Spinal cord (tissue), 10 donors: ENCODE measurements around the gene ADARB2. TPM values are rescaled to one million over a fixed set of nuclear protein-coding genes. Genes with fewer than 3 reads are reported as not detected.

Source experiments
- DNase-seq, 6 donors: peaks; one replicate each; pipeline versions ENCODE4 v3.0.0 to v3.0.0-alpha.2; 2013 to 2015; ENCODE audit warnings: low spot score in 6 of 6, low read depth in 4 of 6
- H3K27ac ChIP-seq: one replicate; pipeline ENCODE4 v1.5.1; 2013; ENCODE audit warnings: low read depth, low read length, control low read depth
- H3K27me3 ChIP-seq: one replicate; pipeline ENCODE4 v1.6.1; 2013; ENCODE audit warnings: low read length; ENCODE audit not compliant: control insufficient read depth, insufficient read depth
- H3K36me3 ChIP-seq: one replicate; pipeline ENCODE4 v1.6.1; 2013; ENCODE audit warnings: low read length; ENCODE audit not compliant: control insufficient read depth, insufficient read depth
- H3K4me1 ChIP-seq: one replicate; pipeline ENCODE4 v1.6.1; 2013; ENCODE audit warnings: low read length; ENCODE audit not compliant: control insufficient read depth, insufficient read depth
- H3K4me3 ChIP-seq: one replicate; pipeline ENCODE4 v1.5.1; 2013; ENCODE audit warnings: low read depth, low read length, control low read depth
- H3K9me3 ChIP-seq: one replicate; pipeline ENCODE4 v1.6.1; 2013; ENCODE audit warnings: low read length; ENCODE audit not compliant: control insufficient read depth, insufficient read depth
- WGBS: methylation state at CpG from one replicate; pipeline ENCODE4 v1.1.5; 2013; ENCODE audit warnings: missing lambda C conversion rate; ENCODE audit not compliant: insufficient coverage; 5-methylcytosine and 5-hydroxymethylcytosine counted together
- polyA plus RNA-seq, 2 donors: library from polyadenylated mRNA; unstranded; fragments of 120-200 nt; gene quantifications; one replicate each; pipeline ENCODE4 v1.2.1, GENCODE V29; 2013; ENCODE audit not compliant: insufficient read length in 2 of 2
- total RNA-seq, 2 donors: library from RNA; depleted of rRNA in 1 of 2; stranded (reverse); fragments of 120-200 nt in 1 of 2; fragments of >200 nt in 1 of 2; gene quantifications; one replicate each; pipeline versions ENCODE4 v1.2.3 to v1.2.4, GENCODE V29; 2013 to 2014
- donor health status: healthy.

Gene ADARB2
- total and polyA plus RNA-seq, 4 donors = 4.1 to 11.2 (median 8.3) TPM

DNA sequence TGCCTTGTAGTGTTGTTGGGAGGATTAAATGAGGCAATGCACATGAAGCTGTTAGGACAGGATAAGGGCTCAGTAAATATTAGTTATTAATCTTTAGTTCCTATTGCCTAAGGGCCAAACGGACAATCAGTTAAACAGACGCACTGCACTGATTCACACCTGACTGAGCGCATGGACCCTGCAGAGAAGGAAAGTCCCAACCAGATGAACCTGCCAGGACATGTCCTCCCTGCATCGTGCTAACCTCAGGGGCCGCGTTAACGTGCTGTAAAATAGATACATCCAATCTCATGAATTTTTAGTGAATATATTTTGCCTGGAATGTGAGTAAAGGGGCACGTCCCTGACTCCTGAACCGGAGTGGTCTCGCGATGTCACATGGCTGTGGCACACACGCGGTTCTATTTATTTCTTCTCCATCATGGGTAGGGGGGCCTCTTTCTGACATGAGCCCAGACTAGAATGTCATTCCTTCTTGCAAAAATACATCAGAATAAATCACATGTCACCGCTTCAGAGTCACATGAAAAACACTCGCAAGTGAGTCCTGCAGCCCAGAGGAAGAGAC, 12.3 kb downstream of the ADARB2 start:
- 84% methylated on average over 3 of the region's 15 CpGs for WGBS
- H3K27me3 ChIP-seq = no peaks in the 10 kb centered on the region
- peaks cover 3% of the 10 kb centered on the region for H3K36me3 ChIP-seq
- H3K27ac ChIP-seq = no peak overlapping the region
- DNase-seq = no peak
- peaks cover 10% of the 10 kb centered on the region for H3K4me1 ChIP-seq
- H3K4me3 ChIP-seq = no peak overlapping the region
- no peaks in the 10 kb centered on the region for H3K9me3 ChIP-seq

- Histone ChIP-seq H3K36me3 (no peaks in the 10 kb centered on the region), H3K27ac (no peak overlapping the region), H3K27me3 (no peaks in the 10 kb centered on the region), H3K4me3 (no peak overlapping the region), H3K4me1 (peaks cover 6% of the 10 kb centered on the region), H3K9me3 (no peaks in the 10 kb centered on the region)
- no CpG with 5 or more reads among the region's 4 CpGs for WGBS
- no peak for DNase-seq
Observed at GRCh38 chr10:1716839-1717238, 20.5 kb downstream of the ADARB2 start.

GRCh38 chr10:1715821-1716220, 21.5 kb downstream of the ADARB2 start:
- Histone ChIP-seq H3K4me1 (peaks cover 7% of the 10 kb centered on the region), H3K9me3 (no peaks in the 10 kb centered on the region), H3K27me3 (no peaks in the 10 kb centered on the region), H3K36me3 (peaks cover 2% of the 10 kb centered on the region), H3K27ac (no peak overlapping the region), H3K4me3 (no peak overlapping the region)
- WGBS = 73% methylated on average over 17 of the region's 18 CpGs
- no peak for DNase-seq

- H3K27ac ChIP-seq = no peak overlapping the region
- peaks cover 2% of the 10 kb centered on the region for H3K36me3 ChIP-seq
- peaks cover 4% of the 10 kb centered on the region for H3K4me1 ChIP-seq
- no peak overlapping the region for H3K4me3 ChIP-seq
- 98% methylated on average over 8 of the region's 18 CpGs for WGBS
- DNase-seq = no peak
- no peaks in the 10 kb centered on the region for H3K27me3 ChIP-seq
- no peaks in the 10 kb centered on the region for H3K9me3 ChIP-seq
Observed at GRCh38 chr10:1712944-1713671, 24.2 kb downstream of the ADARB2 start.

DNA sequence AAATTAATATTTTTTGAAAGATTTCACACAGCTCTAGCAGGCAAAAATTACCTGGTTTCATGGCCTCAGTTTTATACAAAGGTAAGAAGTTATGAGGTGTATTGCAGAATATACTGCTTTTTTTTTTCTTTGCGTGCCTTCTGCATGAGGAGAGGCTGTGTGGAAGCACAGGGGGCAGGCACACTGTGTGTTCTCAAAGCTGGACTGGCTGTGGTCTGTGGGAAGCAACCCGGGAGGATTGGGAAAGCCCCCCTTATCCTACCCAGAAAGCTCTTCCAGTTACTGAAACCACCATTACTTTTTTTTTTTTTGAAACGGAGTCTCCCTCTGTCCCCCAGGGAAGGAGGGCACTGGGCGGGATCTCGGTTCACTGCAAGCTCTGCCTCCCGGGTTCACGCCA, 25.0 kb downstream of the ADARB2 start:
- Histone ChIP-seq H3K36me3 (peaks cover 2% of the 10 kb centered on the region), H3K4me3 (no peak overlapping the region), H3K27ac (no peak overlapping the region), H3K4me1 (peaks cover 4% of the 10 kb centered on the region), H3K27me3 (no peaks in the 10 kb centered on the region), H3K9me3 (no peaks in the 10 kb centered on the region)
- no peak for DNase-seq
- WGBS = 89% methylated on average over 1 of the region's 7 CpGs

- H3K36me3 ChIP-seq = peaks cover 5% of the 10 kb centered on the region
Observed at GRCh38 chr10:1709161-1709560, 28.2 kb downstream of the ADARB2 start.

DNA sequence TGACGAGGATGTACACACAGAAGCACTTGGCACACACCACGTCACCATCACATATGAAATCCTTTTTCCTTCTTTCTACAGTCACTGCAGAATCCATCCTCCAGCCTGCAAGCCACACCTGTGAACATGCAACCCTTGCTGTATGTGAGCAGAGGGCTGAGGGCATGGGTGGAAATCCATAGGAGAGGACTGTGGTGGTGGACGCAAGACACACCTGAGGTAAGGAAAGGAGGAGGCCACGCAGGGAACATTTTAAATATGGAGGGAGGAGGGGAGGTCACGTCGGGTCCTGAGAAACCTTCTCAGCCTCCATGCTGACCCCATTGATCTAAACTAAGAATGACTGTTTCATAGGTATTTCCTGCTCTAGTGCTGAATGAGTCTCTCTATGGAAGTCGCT, 28.6 kb downstream of the ADARB2 start:
- no CpG with 5 or more reads among the region's 7 CpGs for WGBS
- peaks cover 4% of the 10 kb centered on the region for H3K4me1 ChIP-seq
- no peak for DNase-seq
- no peaks in the 10 kb centered on the region for H3K9me3 ChIP-seq
- H3K36me3 ChIP-seq = peaks cover 5% of the 10 kb centered on the region
- no peak overlapping the region for H3K4me3 ChIP-seq
- H3K27ac ChIP-seq = no peak overlapping the region
- H3K27me3 ChIP-seq = no peaks in the 10 kb centered on the region

More at GRCh38 chr10:1709161-1709560, 28.2 kb downstream of the ADARB2 start:
- no peaks in the 10 kb centered on the region for H3K27me3 ChIP-seq
- WGBS = no CpG with 5 or more reads among the region's 2 CpGs
- H3K27ac ChIP-seq = no peak overlapping the region
- DNase-seq = no peak
- no peaks in the 10 kb centered on the region for H3K9me3 ChIP-seq
- peaks cover 4% of the 10 kb centered on the region for H3K4me1 ChIP-seq
- no peak overlapping the region for H3K4me3 ChIP-seq

- Histone ChIP-seq H3K27me3 (no peaks in the 10 kb centered on the region), H3K4me3 (no peak overlapping the region), H3K4me1 (peaks cover 4% of the 10 kb centered on the region), H3K9me3 (no peaks in the 10 kb centered on the region), H3K27ac (no peak overlapping the region), H3K36me3 (peaks cover 5% of the 10 kb centered on the region)
- DNase-seq = no peak
- WGBS = 100% methylated on average over 1 of the region's 6 CpGs
Observed at GRCh38 chr10:1706711-1707110, 30.6 kb downstream of the ADARB2 start.

DNA sequence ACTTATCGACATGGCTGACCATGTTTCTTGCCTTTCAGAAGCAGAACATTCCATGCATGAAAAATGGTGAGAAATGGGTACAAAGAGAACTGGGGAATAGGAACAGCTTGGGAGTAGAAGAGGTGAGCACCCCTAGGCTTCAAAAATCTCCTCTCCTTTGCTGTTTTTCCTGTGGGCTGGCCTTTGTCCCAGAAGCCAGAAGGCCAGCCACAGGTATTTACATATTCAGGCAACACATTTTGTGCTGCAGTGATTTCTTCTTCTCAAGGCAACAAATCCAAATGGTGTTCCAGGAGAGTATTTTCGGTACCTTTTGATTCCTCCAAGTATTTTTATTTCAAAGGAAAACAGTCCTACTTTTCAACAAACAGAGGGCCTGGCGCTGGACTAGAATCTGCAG, 31.1 kb downstream of the ADARB2 start:
- no peak for DNase-seq
- no peaks in the 10 kb centered on the region for H3K27me3 ChIP-seq

GRCh38 chr10:1698185-1698584, 39.1 kb downstream of the ADARB2 start:
- Histone ChIP-seq H3K4me3 (no peak overlapping the region), H3K36me3 (peaks cover 3% of the 10 kb centered on the region), H3K9me3 (no peaks in the 10 kb centered on the region), H3K27me3 (no peaks in the 10 kb centered on the region), H3K4me1 (no peaks in the 10 kb centered on the region), H3K27ac (no peak overlapping the region)
- DNase-seq = no peak
- WGBS = 89% methylated on average over 4 of the region's 8 CpGs

More for the DNA sequence above, 31.1 kb downstream of the ADARB2 start:
- H3K27ac ChIP-seq = no peak overlapping the region
- peaks cover 5% of the 10 kb centered on the region for H3K36me3 ChIP-seq
- peaks cover 4% of the 10 kb centered on the region for H3K4me1 ChIP-seq
- no peak overlapping the region for H3K4me3 ChIP-seq
- no CpG with 5 or more reads among the region's 3 CpGs for WGBS
- H3K9me3 ChIP-seq = no peaks in the 10 kb centered on the region
